ENCODE results near the gene E2F7.
A peak's percentile ranks its signal among the peaks of the same experiment; 100 is the strongest.

Gene E2F7

DNA sequence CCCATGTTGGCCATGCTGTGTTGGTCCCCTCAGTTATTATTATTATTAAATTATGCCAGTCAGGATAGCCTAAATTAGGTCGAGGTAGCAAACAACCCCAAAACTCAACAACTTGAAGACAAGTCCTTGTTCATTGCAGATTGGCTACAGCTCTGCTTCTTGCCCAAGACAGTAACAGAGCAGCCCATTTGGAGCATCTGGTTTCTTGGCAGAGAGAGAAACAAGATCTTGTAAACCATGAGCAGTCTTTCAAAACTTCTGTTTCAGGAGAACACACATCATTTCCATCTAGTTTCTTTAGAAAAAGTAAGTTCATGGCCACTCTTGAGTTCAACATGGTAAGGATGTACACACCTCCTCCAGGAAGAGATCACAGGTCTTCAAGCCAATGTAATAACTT, 52.3 kb downstream of the E2F7 start:
- DNase-seq: no peak

DNA sequence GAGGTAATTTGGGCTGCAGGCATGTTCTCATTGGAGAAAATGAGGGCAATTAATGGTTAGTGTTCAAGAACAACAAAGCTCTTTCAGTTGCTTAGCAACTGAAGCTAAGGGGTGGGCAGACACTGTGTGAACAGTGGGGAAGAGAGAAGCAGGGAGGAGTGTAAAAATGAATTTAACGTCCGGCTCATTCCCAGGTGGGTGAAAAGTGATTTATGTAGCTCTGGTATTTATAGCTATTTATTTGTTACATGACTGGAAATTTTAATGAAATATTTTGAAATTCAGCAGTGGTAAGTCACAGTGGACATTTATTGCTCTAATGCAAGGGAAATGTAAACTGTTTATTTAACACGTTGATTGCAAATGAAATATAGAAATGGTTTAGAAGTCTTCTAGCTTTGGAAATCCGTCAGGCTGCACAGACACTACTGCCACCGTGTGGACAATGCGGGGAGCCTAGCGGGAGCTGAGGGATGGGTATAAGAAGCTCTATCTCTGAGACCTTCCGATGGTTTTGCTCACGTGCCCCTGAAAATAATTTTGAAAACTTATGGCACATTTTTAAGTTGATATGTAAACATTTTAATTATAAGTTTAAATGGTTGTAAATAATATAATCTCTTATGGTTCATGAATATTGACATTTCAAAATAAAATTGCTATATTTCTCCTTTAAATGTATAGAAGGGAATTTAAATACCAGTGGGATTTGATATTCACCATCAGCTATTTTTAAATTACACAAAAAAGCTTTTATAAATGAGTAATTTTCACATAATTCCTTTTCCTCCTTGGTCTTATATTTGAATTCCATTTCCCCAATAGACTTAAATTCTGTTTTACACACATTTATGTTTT, 54.4 kb downstream of the E2F7 start:
- DNase-seq: peak; percentile 78

DNA sequence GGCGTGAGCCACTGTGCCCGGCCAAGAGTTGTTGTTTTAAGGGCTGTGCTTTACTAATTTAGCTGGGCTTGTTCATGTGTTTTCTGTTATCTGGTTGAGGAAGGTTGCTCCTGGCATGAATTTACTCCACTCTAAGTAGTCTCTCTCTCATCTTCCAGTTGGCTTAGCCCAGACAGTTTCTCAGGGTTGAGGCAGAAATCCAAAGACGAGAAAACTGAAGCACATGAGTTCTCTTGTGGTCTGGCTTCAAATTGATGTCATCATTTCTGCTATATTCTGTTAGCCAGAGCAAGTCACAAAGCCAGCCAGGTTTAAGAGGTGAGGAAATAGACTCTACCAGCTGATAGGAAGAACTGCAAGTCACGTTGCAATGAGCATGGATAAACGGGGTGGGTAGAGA, 57.9 kb downstream of the E2F7 start:
- peak; percentile 43 for DNase-seq

DNA sequence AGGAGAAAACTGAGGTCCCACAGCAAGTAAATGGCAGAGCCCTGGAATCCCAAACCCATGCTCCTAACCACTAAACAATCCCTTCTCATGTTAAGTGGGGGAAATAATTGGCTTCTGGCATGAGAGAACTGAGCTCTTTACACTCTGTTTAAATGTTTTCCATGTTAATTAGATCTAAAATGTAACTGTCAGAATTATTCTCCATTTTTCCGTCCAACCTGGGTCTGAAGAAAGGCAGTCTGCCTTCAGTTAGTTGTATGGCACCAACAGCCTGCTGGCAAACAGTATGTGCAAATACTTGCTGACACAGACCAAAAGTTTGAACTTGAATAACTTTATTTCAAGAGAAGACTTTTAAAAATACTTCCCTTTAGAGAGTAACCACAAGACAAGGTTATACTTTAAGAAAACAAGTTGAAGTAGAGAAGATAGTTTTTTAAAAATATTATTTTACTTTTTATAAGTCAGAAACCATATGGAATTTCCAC, 59.7 kb downstream of the E2F7 start:
- no peak for DNase-seq

DNA sequence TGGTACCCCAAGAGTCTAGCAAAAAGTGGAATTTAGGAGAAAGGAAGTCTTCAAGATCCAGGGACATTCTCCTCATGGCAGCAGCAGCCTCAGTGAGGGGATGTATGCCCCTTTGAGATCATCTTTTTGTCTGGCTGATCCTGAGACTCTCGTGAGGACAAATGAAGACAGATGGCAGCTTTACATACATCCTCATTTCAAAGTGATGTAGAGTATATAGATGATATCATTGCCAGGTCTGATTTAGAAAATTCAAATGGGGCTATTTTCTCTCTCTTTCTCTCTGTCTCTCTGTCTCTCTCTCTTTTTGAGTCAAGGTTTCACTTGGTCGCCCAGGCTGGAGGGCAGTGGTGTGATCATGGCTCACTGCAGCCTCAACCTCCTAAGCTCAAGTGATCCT, 61.5 kb downstream of the E2F7 start:
- no peak for DNase-seq

DNA sequence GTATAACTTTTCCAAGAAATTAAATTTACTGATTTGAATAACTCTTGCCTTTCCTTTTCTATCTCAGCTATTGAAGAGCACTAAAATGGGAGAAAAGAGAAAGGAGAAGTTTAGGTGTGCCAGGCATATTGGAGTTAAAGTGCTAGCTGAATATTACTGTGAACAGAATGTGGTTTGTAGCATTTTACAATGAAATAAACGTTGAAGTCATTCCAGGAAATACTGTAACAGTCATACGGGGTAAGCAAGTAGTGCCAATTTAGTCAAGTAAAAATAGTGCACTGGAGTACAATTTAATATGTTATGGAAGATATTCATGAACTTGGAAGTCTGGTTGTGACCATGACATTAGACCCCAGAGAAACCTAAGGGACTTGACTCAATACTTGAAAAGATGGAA, 62.1 kb downstream of the E2F7 start:
- DNase-seq: no peak

DNA sequence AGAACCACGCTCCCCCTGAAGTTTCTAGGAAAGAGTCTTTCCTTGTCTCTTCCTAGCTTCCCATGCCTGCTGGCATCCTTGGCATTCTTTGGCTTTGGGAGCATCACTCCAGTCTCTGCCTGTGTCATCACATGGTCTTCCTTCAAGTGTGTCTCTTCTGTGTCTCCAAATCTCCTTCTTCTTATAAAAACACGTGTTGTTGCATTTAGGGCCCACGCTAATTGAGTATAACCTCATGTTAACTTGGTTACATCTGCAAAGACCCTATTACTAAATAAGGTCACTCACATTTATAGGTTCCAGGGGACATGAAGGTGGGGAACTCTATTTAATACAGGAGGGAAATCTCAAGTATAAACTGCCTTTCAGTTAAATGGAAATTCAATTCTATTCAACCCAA, 63.0 kb downstream of the E2F7 start:
- DNase-seq: no peak

DNA sequence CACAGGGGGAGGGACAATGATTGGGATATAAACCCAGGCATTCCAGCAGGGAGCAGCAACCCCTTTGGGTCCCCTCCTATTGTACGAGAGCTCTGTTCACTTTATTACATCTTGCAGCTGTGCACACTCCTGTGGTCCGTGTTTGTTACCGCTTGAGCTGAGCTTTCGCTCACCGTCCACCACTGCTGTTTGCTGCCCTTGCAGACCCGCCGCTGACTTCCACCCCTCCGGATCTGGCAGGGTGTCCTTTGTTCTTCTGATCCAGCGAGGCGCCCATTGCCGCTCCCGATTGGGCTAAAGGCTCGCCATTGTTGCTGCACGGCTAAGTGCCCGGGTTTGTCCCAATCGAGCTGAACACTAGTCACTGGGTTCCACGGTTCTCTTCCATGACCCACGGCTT, 64.1 kb downstream of the E2F7 start:
- no peak for DNase-seq

DNA sequence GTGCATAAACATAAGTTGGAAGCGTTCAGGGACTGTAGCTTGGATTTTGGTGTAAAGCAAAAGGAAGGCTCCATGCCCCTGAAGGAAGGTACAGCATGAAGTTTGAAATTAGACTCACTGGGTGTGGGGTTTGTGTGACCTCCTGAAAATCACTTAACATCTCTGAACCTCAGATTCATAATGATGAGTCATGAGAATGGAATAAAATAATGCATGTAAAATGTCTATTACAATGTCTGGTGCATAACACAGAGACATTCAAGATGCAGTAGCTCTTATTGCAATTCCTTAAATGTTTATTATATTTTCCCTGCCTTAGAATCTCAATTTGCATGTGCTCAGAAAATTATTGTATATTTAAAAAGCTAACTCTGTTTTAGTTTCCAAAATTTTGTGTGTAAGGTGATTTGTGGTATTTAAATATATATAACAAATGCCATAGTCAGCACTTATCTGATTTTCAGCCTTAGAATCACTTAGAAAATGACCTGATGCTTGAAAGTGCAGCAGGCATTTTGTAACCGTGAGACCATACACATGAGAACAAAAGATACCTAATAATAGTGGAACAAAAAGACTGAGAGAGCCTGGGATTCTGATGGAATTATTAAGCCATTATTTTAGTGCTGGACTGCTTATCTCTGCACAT, 66.3 kb downstream of the E2F7 start:
- no peak for DNase-seq

DNA sequence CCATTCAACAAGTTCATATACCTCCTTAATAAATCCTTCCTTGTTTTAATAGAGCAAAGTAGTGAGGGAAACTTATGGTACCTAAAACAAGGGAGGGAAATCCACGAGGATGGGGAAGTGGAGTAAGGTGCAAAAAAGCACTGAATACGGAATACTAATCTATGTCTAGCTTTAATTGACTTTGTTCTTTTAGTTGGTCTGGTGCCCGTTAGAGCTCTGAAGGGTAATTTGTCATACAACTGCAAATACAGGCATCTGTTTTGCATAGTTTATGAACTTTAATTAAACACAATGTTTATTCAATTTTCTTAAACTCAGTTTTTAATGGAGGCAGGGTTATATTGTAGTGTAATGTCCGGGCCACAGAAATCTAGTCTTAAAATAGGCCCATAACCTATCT, 67.0 kb downstream of the E2F7 start:
- DNase-seq: no peak

DNA sequence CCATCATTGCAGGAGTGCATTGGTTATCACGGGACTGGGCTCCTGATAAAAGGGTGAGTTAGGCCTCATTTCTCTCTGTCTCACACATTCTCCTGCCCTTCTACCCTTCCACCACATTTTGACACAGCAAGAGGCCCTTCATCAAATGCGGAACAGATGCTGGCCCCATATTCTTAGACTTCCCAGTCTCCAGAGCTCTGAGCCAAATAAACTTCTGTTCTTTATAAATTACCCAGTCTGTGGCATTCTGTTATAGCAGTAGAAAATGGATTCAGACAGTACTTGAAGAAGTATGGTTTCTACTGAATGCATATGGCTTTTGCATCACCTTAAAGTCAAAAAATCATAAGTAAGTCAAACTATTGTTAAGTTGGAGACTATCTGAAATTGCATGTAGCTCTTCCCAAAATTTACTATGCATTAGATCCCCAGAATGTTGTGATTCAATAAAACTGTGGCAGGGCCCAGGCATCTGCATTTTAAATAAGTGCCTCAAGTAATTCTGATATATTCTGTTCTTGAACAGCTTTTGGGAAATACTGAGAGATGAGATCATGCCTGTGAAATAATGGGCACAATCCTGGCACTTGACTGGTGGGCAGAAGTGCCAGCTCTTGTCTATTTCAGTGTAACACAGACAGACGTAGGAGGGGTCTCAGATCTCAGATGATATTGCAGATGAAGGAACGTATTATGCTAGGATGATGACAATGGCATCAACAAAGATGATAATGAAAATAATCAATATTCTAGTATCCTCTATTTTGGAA, 68.2 kb downstream of the E2F7 start:
- DNase-seq: peak; percentile 32

DNA sequence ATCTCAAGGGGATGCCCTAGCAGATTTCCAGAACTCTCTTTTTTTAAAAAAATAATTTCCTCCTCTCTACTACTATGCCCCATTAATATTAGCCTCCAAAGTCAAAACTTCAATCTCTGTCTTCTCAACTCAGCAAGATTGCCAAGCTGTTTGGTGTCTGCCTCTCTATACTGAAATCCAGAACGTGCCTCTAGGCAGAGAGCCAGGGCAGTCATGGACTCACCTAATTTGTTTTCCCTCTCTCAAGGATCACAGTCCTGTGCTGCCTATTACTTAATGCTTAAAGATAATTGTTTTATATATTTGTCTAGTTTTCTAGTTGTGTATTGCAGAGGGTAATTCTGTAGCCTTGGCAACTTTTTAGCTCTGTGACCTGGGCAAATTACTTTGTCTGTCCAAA, 74.7 kb downstream of the E2F7 start:
- DNase-seq: no peak

DNA sequence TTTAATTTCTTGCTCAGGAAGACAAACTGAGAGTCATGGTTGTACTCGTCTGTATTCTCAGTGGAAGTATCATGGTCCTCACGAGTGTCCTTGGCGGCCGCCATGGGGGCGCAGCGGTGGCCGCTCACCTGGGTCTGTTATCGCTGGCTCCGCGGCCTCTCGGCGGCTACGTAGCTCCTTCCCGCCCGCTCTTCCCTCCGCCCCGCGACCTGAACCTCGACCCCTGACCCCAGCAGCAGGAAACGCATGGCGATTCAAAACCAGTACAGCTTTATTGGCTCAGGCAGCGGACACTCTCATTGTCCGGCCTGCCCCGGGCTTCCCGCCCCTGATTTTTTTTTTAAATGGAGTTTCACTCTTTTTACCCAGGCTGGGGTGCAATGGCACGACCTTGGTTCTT, 80.8 kb downstream of the E2F7 start:
- no peak for DNase-seq

DNA sequence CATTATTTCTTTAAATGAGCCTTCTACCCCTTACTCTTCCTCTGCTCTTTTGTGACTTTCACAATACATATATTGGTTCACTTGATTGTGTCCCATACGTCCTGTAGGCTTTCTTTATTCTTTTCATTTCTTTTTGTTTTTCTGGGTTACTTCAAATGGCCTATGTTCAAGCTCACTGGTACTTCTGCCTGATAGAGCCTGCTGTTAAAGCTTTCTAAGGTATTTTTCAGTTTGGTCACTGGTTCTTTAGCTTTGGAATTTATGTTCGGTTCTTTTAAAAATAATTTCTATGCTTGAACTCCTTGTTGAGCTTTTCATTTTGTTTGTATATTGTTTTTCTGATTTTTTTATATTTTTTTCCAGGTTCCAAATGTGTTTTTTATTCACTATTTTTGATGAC, 81.9 kb downstream of the E2F7 start:
- DNase-seq: no peak

DNA sequence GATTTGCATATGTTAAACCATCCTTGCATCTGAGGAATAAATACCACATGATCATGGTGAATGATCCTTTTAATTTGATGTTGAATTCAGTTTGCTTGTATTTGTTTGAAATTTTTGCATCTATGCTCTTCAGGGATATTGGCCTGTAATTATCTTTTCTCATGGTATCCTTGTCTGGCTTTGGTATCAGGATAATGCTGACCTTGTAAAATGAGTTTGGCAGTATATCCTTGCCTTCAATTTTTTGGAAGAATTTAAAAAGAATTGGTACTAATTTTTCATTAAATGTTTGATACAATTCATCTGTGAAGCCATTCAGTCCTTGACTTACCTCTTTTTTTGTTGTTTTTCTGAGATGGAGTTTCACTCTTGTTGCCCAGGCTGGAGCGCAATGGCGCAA, 85.2 kb downstream of the E2F7 start:
- no peak for DNase-seq

DNA sequence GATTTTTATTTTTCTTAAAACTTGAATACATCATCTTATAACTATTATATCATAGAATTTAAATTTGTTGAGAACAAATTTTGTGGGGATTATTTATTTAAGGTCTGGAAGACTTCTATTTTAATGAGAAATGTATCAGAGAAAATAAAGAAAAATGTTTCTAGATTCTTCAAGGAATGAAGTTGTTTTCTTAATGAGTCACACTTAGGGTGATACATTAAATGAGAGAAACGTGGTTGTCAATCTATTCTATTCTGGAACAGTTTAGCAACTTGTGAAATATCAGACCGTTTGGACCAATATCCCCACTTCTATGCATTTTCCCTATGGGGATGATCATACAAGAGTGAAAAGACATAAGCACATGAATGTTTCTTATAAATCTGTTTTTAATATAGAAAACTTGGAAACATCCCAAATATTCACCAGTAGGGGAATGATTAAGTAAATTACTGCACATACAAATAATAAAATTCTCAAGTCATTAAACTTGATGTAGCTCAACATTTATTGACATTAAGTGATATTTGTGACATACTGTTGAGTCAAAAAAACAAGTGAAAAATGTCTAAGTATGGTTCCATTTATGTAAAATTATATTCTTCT, 88.5 kb downstream of the E2F7 start:
- peak; percentile 85 for DNase-seq
